Tibial nerve (tissue), 4 donors: ENCODE results near the gene PDE8B.

ENCODE experiments used
- EP300 ChIP-seq, 2 donors: sonication (generic); formaldehyde crosslinking; IDR thresholded peaks; one replicate each; pipeline ENCODE4 v1.6.1; 2017; ENCODE audit warnings: antibody characterized with exemption in 2 of 2, mild to moderate bottlenecking in 1 of 2
- POLR2A ChIP-seq, 2 donors: fragments of 450-650 bp; IDR thresholded peaks; one replicate each; pipeline ENCODE4 v1.6.1; 2017; ENCODE audit warnings: antibody characterized with exemption in 2 of 2, mild to moderate bottlenecking in 2 of 2, moderate library complexity in 2 of 2
- TF ChIP-seq, protein P1 (sequence below), 5 experiments: fragments of 200-600 bp in 3 of 5; fragments of 450-650 bp in 2 of 5; sonication (generic) in 3 of 5; IDR thresholded peaks; one replicate each; pipeline ENCODE4 v1.5.1; 2016 to 2019; ENCODE audit warnings: antibody characterized with exemption in 5 of 5, mild to moderate bottlenecking in 3 of 5, moderate library complexity in 2 of 5

DNA sequence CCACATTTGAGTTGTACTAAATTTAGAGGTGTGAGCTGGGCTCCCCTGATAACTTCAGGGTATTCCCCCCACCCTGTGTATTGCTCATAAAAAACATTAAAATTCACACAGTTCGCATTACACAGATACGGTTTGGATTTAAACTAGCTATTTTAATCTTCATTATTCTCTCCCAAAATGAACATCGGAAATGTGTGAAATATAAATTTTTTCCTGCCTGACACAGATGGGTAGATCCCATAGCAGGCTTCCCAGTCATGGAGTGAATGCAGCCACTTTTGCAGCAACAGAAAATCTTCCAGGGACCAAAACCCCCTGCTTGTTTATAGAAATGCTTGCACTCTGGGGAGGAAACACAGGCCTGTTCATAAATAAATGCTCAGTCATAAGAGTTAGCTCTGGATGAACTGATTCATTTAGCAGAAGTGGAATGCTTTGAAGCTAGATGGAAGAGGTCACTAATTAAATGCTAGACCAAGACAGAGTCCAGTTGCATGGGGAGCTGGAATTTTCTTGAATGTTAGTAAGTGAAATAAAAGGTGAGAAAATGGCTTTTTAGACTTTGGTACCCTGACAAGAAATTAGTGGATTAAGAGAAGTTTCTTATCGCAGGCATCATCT, 115.6 kb downstream of the PDE8B start:
- TF ChIP-seq, protein P1, sequence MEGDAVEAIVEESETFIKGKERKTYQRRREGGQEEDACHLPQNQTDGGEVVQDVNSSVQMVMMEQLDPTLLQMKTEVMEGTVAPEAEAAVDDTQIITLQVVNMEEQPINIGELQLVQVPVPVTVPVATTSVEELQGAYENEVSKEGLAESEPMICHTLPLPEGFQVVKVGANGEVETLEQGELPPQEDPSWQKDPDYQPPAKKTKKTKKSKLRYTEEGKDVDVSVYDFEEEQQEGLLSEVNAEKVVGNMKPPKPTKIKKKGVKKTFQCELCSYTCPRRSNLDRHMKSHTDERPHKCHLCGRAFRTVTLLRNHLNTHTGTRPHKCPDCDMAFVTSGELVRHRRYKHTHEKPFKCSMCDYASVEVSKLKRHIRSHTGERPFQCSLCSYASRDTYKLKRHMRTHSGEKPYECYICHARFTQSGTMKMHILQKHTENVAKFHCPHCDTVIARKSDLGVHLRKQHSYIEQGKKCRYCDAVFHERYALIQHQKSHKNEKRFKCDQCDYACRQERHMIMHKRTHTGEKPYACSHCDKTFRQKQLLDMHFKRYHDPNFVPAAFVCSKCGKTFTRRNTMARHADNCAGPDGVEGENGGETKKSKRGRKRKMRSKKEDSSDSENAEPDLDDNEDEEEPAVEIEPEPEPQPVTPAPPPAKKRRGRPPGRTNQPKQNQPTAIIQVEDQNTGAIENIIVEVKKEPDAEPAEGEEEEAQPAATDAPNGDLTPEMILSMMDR (IDR thresholded peaks at IDR 0.05) = no peak
- TF ChIP-seq EP300 (IDR thresholded peaks at IDR 0.05) (no peak), POLR2A (IDR thresholded peaks at IDR 0.05) (no peak)
